Iris pigment epithelial cell (primary cell): Measurements from ENCODE around the gene SERPINA3.
"Not testable (repeated sequence)": the region's sequence is repeated elsewhere in the genome, so short reads cannot be mapped to it uniquely, and the experiment has no call there.

Experiments
- DNase-seq: peaks from one replicate; pipeline ENCODE4 v3.0.0-alpha.2; 2011; ENCODE audit warnings: low read depth

Gene SERPINA3

GRCh38 chr14:94584591-94585280, 27.5 kb upstream of the SERPINA3 start:
- DNase-seq = no peak

DNA sequence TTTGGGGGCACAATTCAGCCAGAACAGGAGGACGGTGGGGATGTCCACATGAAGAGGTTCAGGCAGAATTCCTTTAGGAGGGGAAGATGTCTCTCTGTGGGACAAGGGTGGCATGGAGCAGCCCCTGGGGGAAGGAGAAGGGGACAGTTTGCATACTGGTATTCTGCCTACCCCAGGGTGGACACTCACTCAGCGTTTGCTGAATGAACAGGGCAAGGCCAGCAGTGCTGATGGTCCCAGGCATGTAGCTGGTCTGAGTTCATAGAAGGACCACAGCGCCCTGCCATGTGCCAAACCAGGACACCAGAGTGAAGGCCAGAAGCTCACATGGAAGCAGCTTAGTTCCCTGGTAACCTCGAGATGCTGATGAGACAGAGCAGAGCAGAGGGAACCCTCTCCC, 25.6 kb upstream of the SERPINA3 start:
- no peak for DNase-seq

DNA sequence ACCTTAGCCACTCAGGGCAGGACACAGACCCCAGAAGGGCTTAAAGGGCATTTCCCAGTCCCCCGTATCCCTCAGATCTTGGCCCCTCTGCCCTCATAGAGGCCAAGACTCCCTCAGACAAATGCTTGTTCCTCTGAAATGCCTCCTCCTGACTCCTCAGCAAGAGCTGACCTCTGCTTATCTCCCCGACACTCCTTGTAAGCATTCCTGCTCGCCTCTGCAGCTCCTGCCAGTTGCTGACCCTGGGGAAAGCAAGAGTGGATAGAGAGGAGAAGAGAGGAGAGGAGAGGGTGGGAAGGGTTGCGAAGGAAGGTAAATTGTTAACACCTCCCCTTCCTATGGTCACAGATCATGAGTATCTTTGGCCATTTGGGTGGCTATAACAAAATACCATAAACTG, 23.9 kb upstream of the SERPINA3 start:
- DNase-seq = no peak

DNA sequence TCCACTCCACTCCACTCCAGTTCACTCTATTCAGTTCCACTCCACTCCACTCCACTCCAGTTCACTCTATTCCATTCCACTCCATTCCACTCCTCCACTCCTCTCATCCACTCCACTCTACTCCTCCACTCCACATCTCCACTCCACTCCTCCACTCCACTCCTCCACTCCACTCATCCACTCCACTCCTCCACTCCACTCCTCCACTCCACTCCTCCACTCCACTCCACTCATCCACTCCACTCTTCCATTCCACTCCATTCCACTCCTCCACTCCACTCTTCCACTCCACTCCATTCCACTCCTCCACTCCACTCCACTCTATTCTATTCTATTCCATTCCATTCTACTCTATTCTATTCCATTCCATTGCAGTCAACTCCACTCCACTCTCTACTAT, 21.1 kb upstream of the SERPINA3 start:
- DNase-seq = no peak

- no peak for DNase-seq
Measured at GRCh38 chr14:94591871-94592270, 20.3 kb upstream of the SERPINA3 start.

GRCh38 chr14:94592457-94592856, 19.7 kb upstream of the SERPINA3 start:
- DNase-seq = no peak

DNA sequence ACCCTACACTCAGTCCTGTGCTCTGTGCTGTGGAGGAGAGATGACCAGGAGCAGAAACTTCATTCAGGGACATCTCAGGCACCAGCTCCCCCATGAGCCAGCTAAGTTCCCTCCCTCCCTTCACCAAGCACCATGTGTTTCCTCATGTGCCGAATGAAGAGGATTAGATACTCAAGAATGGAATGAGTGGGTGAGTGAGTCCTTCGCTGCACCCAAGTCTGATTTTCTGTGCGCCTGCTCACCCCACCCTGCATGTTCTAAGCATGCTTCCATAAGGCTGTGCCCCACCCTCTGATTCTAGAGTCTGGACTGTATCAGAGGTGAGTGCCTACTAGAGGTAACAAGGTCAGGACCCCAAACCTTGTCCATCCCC, 18.8 kb upstream of the SERPINA3 start:
- DNase-seq = no peak

DNA sequence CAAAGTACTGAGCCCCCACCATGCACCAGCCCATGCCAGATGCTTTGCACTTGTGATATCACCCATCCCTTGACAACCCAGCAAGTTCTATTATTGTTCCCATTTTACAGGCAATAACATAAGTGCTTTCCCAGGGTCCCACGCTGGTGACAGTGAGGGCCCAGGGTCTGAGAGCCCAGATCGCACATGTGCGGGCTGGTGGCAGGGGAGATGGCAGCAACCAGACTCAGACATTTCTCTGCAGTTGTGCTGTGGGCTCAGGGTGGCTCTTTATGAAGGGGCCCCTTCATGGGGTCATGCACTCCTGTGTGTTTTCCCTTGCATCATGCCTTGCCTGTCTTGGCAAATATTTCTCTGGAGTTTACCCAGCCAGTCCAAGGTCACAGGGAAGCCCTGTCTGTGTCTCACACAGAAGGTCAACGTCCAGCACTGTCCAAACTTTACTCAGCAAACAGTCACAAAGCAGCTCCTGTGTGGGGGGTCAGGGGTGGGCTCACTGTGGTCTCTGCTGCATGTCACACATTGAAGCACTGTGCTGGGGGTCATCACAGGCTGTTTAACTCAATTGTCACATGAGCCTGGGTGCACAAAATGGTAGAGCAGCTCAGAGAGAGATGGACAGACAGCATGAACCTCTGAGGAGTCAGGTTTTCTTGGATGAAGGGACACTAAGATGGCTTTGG, 18.3 kb upstream of the SERPINA3 start:
- no peak for DNase-seq

DNA sequence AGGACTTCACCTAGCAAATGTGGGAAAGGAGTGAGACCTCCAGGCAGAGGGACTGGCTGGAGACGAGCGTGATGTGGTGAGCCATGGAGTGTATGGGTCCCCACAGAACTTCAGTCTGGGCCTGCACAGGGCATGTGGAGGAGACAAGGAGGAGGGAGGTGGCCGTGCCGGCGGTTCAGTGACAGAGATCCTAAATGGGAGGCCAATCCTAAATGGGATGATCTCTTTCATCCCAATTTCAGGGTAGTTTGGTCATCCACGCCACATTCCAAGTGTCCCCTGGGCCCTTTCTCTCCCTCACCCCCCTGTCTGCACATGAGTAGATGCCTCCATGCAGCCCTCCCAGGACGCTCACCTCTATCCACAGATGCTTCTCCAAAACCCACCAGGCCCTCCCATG, 17.8 kb upstream of the SERPINA3 start:
- DNase-seq = no peak

DNA sequence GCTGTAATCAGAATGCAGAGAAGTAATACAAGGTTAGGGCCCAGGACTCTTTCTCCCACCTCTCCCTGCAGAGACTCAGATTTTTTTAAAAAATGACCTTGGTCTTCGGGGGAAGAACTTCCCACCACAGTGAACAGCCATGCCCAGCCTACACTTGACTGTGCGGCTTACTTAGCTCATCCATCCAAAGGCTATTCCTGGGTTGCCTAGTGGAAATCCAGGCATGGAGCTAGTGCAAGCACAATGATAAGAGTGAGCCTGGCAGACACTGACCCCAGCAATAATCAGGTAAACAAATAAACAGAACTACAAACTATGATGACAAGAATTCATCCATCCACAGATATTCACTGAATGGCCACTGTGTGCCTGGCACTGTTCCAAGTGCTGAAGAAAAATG, 16.3 kb upstream of the SERPINA3 start:
- DNase-seq = no peak

DNA sequence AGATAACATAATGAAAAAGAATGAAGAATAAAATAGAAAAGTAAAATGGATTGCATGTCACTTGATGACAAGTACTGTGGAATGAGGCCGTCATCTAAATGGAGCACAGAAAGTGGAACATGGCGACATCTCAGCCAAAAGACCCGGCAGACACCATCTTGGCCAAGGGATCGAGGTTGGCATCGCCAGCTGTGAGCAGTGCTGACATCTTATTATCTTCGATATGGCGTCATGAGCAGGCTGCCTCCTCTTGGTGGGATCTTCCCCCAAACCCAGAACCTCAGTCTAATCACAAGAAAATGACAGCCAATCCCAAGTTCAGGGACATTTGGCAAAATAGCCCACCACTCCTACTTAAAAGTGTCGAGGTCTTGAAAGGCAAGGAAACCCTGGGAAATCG, 15.8 kb upstream of the SERPINA3 start:
- no peak for DNase-seq

GRCh38 chr14:94597788-94598187, 14.4 kb upstream of the SERPINA3 start:
- no peak for DNase-seq

GRCh38 chr14:94598506-94598815, 13.7 kb upstream of the SERPINA3 start:
- DNase-seq = no peak

DNA sequence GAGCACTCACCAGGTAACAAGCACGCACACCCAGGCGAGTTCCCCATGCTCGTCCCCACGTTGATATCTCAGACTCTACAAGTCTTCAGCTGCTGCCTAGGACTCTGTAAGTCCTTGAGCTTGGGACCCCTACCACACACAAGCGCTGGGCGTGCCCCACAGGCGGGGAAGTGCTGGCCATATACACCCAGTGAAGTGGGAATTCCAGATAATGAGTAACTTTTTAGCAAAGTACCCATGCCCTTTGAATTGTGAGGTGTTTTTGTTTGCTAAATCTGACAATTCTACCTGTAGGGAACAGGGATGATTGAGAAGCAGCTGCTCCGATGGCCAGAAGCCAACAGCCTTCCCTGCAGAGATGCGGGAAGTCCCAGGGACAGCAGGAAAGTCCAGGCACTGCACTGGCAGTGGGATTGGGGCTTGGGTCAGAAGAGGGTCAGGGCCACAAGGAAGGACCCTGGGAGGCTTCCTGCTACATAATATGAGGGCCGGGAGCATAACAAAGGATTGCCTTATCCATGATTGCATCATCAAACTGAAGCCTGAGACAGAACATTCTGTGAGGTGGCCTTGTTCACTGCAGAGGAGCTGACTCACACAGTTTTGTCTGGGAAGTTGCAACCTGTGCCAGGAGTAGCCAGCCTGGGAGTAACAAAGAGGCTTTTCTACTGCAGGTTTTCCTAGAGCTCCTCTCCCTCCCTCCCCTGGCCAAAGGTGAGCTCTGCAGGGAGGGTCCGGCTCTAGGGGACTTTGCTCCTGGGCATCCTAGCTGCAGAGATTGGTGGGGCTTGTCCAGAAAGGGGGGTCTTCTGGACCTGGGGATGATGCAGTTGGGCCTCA, 13.2 kb upstream of the SERPINA3 start:
- DNase-seq = peak; percentile 99

DNA sequence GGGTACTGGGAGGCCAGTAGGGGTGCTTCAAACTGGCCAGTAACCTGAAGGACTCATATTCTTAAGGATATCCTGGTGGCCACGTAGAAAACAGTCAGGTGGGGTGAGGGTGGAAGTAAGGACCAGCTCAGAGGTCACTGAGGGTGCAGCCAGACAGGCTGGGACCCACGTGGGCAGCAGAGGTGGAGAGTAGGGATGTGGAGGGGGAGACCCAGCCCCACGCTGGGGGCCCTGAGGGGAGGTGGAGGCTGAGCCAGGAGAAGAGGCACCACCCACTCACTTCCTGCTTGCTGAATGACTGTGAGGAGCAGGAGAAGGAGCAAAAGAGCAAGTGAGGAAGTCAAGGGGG, 12.6 kb upstream of the SERPINA3 start:
- peak; percentile 49 for DNase-seq

GRCh38 chr14:94600148-94600545, 12.0 kb upstream of the SERPINA3 start:
- no peak for DNase-seq

GRCh38 chr14:94601884-94602391, 10.3 kb upstream of the SERPINA3 start:
- DNase-seq = peak; percentile 92

DNA sequence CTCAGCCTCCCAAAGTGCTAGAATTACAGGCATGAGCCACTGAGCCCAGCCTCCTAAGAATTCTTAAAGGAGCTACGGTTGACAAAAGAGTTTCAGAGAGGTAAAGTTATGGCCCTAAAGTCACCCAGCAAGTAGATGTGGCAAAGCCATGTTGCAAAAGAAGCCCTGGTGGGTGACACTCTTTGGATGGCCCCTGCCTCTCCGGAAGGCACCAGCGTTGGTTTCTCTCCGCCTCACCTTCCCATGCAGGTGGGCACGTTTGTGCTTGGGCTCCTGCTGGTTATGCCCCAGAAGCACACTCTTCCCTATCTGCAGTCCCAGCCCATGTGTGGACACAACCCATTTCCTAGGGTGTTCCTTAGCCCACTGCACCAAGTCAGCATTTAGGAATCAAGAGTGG, 9.5 kb upstream of the SERPINA3 start:
- no peak for DNase-seq

DNA sequence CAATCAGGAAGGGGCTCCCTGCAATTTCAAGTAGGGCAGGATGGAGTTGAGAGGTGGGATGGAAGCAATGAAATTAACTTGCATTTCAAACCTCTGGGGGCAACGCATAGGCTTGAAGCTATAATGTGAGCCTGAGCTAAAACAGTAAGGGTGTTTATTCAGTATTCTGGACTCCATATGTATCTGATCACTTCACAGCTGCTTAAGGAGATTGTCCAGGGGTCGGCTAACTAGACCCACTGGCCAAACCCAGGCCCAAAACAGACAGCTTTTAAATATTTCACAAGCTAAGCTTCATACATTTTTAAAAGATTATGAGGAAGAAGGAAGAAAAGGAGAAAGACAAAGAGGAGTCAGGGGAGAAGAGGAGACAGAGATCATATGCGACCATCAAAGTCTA, 6.8 kb upstream of the SERPINA3 start:
- DNase-seq = no peak

DNA sequence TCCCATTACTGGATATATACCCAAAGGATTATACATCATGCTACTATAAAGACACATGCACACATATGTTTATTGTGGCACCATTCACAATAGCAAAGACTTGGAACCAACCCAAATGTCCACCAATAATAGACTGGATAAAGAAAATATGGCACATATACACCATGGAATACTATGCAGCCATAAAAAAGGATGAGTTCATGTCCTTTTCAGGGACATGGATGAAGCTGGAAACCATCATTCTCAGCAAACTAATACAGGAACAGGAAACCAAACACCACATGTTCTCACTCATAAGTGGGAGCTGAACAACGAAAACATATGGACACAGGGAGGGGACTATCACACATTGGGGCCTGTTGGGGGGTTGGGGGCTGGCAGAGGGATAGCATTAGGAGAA, 3.2 kb upstream of the SERPINA3 start:
- not testable (repeated sequence) for DNase-seq

DNA sequence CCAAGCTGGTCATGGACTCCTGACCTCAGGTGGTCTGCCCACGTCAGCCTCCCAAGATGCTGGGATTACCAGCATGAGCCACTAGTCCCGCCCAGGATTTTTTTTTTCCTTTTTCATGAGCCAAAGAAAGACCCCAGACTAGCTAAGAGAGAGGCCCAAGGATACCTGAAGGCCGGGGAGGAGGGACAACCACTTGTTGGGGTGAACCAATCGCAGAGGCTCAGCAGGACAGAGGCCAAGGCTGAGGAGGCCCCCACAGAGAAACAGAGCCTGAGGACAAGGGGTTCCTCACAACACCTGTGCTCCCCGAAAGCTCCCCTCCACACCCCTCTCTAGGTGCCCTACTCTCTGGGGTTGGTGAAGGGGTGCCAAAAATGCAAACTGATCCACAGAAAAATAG, 1.0 kb upstream of the SERPINA3 start:
- no peak for DNase-seq

DNA sequence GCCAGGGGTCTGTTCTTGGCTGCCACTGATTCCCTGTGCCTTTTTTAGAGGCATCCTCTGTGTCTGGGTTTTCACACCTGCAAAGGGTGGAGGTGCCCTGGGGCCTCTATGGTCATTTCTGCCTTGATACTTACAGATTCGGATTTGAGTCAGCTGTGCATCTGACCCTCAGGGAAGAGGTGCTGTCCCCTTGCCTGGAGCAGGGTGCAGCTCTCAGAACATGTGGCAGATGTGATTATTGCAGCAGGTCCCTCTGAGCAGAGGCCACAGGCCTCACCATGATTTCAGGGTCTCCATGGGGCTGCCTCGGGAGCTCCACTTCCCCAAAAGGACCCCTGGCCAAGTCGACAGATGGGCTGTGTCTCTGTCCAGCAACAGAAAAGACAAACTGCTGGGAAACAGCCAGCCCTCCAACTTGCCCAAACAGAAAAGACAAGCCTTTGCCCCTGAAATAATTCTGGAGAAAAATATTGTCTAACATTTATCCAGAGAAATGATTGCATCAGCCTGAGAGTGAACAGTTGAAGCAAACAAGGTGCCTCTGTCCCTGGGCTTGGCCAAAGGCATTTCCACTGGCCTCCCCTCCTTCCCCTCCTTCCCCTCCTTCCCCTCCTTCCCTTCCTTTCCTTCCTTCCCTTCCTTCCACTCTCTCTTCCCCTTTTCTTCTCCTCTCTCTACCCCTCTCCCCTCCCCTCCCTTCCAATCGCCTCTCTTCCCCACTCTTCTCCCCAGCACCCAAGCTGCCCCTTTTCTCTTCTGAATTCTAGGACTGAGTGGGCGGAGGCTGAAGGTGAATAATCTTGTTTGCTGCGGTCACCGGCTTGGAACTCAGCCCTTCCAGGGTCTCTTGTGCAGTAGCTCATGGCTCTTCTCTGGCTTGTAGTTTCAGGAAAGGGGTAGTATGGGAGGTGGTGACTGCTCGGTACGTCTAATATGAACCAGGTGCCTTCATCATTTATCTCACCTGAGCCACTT, 676 bp downstream of the SERPINA3 start:
- no peak for DNase-seq
